Uterus (tissue), 2 donors: ENCODE data around the gene ST3GAL6.

Experiments
- CTCF ChIP-seq, 4 experiments: fragments of 200-600 bp in 2 of 4; fragments of 450-650 bp in 2 of 4; sonication (generic) in 2 of 4; IDR thresholded peaks; one replicate each; pipeline ENCODE4 v1.5.1; 2016 to 2019; ENCODE audit warnings: antibody characterized with exemption in 4 of 4, mild to moderate bottlenecking in 2 of 4, moderate library complexity in 1 of 4
- POLR2A ChIP-seq, 2 donors: fragments of 450-650 bp; IDR thresholded peaks; one replicate each; pipeline ENCODE4 v1.6.1; 2016; ENCODE audit warnings: antibody characterized with exemption in 2 of 2, mild to moderate bottlenecking in 1 of 2, moderate library complexity in 1 of 2

DNA sequence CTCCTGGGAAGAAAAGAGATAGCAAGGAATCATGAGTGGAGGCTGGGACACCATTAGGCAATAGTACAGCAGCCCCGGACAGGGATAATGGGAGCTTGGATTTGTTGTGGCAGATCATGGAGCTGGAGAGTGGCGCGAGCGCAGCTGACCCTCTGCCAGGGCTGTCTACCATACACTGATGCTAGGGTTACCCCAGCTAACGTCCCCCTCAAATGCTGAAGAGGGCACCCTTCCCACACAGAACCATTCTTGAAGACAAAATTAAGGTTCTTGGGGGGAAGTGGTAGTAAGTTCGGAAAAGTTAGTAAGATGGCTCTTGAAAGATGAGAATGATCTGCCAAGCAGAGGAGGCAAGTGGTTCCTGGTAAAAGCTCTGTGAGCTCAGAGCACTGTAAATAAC, 61.1 kb downstream of the ST3GAL6 start:
- no peak for TF ChIP-seq CTCF (IDR thresholded peaks at IDR 0.05)
- TF ChIP-seq POLR2A (IDR thresholded peaks at IDR 0.05), result no peak
